Measurements from ENCODE around the gene ABTB2.

The ABTB2 gene

GRCh38 chr11:34167961-34168360, 189.8 kb downstream of the ABTB2 start:
- H3K4me3 ChIP-seq (replicated peaks; ENCODE audit: low read depth, low read length): no peak overlapping the region
- DNase-seq (ENCODE audit: extremely low read depth, insufficient read length): no peak
- no peak for TF ChIP-seq CTCF (IDR thresholded peaks at IDR 0.05; ENCODE audit: insufficient read depth, low read length, poor library complexity, severe bottlenecking)
- H3K27me3 ChIP-seq (replicated peaks; ENCODE audit: control insufficient read depth, insufficient read depth, low read length): no peaks in the 10 kb centered on the region
- H3K36me3 ChIP-seq (ENCODE audit: control insufficient read depth, insufficient read depth, low read length): peaks cover 5% of the 10 kb centered on the region

- Histone ChIP-seq H3K4me3 (replicated peaks; ENCODE audit: low read depth, low read length) (no peak overlapping the region), H3K27me3 (replicated peaks; ENCODE audit: control insufficient read depth, insufficient read depth, low read length) (no peaks in the 10 kb centered on the region), H3K36me3 (ENCODE audit: control insufficient read depth, insufficient read depth, low read length) (peaks cover 5% of the 10 kb centered on the region)
- no peak for TF ChIP-seq CTCF (IDR thresholded peaks at IDR 0.05; ENCODE audit: insufficient read depth, low read length, poor library complexity, severe bottlenecking)
- no peak for DNase-seq (ENCODE audit: extremely low read depth, insufficient read length)
Observed at GRCh38 chr11:34166806-34167740, 190.7 kb downstream of the ABTB2 start.

GRCh38 chr11:34165786-34166555, 191.8 kb downstream of the ABTB2 start:
- H3K4me3 ChIP-seq (replicated peaks; ENCODE audit: low read depth, low read length): no peak overlapping the region
- no peaks in the 10 kb centered on the region for H3K27me3 ChIP-seq (replicated peaks; ENCODE audit: control insufficient read depth, insufficient read depth, low read length)
- no peak for TF ChIP-seq CTCF (IDR thresholded peaks at IDR 0.05; ENCODE audit: insufficient read depth, low read length, poor library complexity, severe bottlenecking)
- H3K36me3 ChIP-seq (ENCODE audit: control insufficient read depth, insufficient read depth, low read length): peaks cover 5% of the 10 kb centered on the region
- DNase-seq (ENCODE audit: extremely low read depth, insufficient read length): no peak

GRCh38 chr11:34165121-34165520, 192.7 kb downstream of the ABTB2 start:
- Histone ChIP-seq H3K27me3 (replicated peaks; ENCODE audit: control insufficient read depth, insufficient read depth, low read length) (no peaks in the 10 kb centered on the region), H3K36me3 (ENCODE audit: control insufficient read depth, insufficient read depth, low read length) (peaks cover 7% of the 10 kb centered on the region), H3K4me3 (replicated peaks; ENCODE audit: low read depth, low read length) (no peak overlapping the region)
- no peak for TF ChIP-seq CTCF (IDR thresholded peaks at IDR 0.05; ENCODE audit: insufficient read depth, low read length, poor library complexity, severe bottlenecking)
- DNase-seq (ENCODE audit: extremely low read depth, insufficient read length): no peak

- TF ChIP-seq CTCF (IDR thresholded peaks at IDR 0.05; ENCODE audit: insufficient read depth, low read length, poor library complexity, severe bottlenecking): no peak
- Histone ChIP-seq H3K36me3 (ENCODE audit: control insufficient read depth, insufficient read depth, low read length) (peaks cover 7% of the 10 kb centered on the region), H3K27me3 (replicated peaks; ENCODE audit: control insufficient read depth, insufficient read depth, low read length) (no peaks in the 10 kb centered on the region), H3K4me3 (replicated peaks; ENCODE audit: low read depth, low read length) (no peak overlapping the region)
- DNase-seq (ENCODE audit: extremely low read depth, insufficient read length): no peak
Observed at GRCh38 chr11:34162856-34163255, 195.0 kb downstream of the ABTB2 start.

All from GM06990 (cell line).